ENCODE measurements around the gene MBP. TPM values are rescaled to one million over a fixed set of nuclear protein-coding genes. Genes with fewer than 3 reads are reported as not detected.

Gene MBP
- total RNA-seq, 2 experiments from 2014 or later: 47.0 to 65.7 TPM

GRCh38 chr18:77053616-77054287, 78.8 kb downstream of the MBP start:
- peak overlapping the region; percentile 69 for H3K4me3 Mint-ChIP-seq
- ChIA-PET POLR2A (interaction anchor here (0.6 to 3.3 kb wide), 5 partner anchors 10 to 49 kb away, joined by 3 to 20 read pairs (median 6); no protein-coding TSS in a partner anchor), CTCF (interaction anchor here (0.6 to 6.2 kb wide), 7 partner anchors 11 to 70 kb away, joined by 3 to 42 read pairs (median 5); no protein-coding TSS in a partner anchor)
- no peak for ATAC-seq
- H3K9me3 Mint-ChIP-seq (ENCODE audit: low read depth): no peaks in the 10 kb centered on the region
- H3K4me1 Mint-ChIP-seq: peaks cover 65% of the 10 kb centered on the region
- intact Hi-C loops (cut with DNase I, micrococcal nuclease): loop anchor here (2.0 to 5.0 kb wide), 4 partner anchors 15 to 509 kb away; no protein-coding TSS in a partner anchor
- peaks cover 13% of the 10 kb centered on the region for H3K36me3 Mint-ChIP-seq (ENCODE audit: low read depth)
- no peak for DNase-seq
- no peaks in the 10 kb centered on the region for H3K27me3 Mint-ChIP-seq
- peak overlapping the region; percentile 100 for H3K27ac Mint-ChIP-seq

GRCh38 chr18:77052983-77053309, 79.6 kb downstream of the MBP start:
- POLR2A ChIA-PET: interaction anchor here (0.6 to 3.3 kb wide), 3 partner anchors 14 to 53 kb away, joined by 4 to 20 read pairs (median 6); no protein-coding TSS in a partner anchor
- H3K27ac Mint-ChIP-seq: peak overlapping the region; percentile 69
- H3K27me3 Mint-ChIP-seq: no peaks in the 10 kb centered on the region
- no peaks in the 10 kb centered on the region for H3K9me3 Mint-ChIP-seq (ENCODE audit: low read depth)
- peaks cover 17% of the 10 kb centered on the region for H3K36me3 Mint-ChIP-seq (ENCODE audit: low read depth)
- no peak overlapping the region for H3K4me3 Mint-ChIP-seq
- intact Hi-C loops (cut with DNase I, micrococcal nuclease): loop anchor here (5.0 kb wide), 2 partner anchors 169 to 509 kb away; no protein-coding TSS in a partner anchor
- H3K4me1 Mint-ChIP-seq: peaks cover 67% of the 10 kb centered on the region
- no peak for ATAC-seq
- no peak for DNase-seq
- CTCF ChIA-PET: interaction anchor here (1.0 to 4.7 kb wide), 3 partner anchors 14 to 72 kb away, joined by 3 to 20 read pairs (median 3); no protein-coding TSS in a partner anchor

- H3K27ac Mint-ChIP-seq: peak overlapping the region; percentile 69
These were observed 80.1 kb downstream of the MBP start for GRCh38 chr18:77052297-77052982.

GRCh38 chr18:77051581-77052296, 80.8 kb downstream of the MBP start:
- ATAC-seq (no peak), DNase-seq (no peak)
- intact Hi-C loops (cut with DNase I, micrococcal nuclease): loop anchor here (5.0 kb wide), 2 partner anchors 171 to 511 kb away; no protein-coding TSS in a partner anchor
- H3K27me3 Mint-ChIP-seq: no peaks in the 10 kb centered on the region
- H3K27ac Mint-ChIP-seq: peak overlapping the region; percentile 56
- CTCF ChIA-PET: interaction anchor here (1.0 to 4.7 kb wide), 4 partner anchors 10 to 73 kb away, joined by 3 to 20 read pairs (median 10); no protein-coding TSS in a partner anchor
- H3K36me3 Mint-ChIP-seq (ENCODE audit: low read depth): peaks cover 15% of the 10 kb centered on the region
- H3K4me1 Mint-ChIP-seq: peaks cover 62% of the 10 kb centered on the region
- POLR2A ChIA-PET: interaction anchor here (0.6 kb wide), 1 partner anchor 15 kb away, joined by 3 read pairs; no protein-coding TSS in a partner anchor
- no peaks in the 10 kb centered on the region for H3K9me3 Mint-ChIP-seq (ENCODE audit: low read depth)
- no peak overlapping the region for H3K4me3 Mint-ChIP-seq

More at GRCh38 chr18:77052297-77052982, 80.1 kb downstream of the MBP start:
- POLR2A ChIA-PET: interaction anchor here (0.6 to 3.3 kb wide), 3 partner anchors 14 to 52 kb away, joined by 3 to 20 read pairs (median 4); no protein-coding TSS in a partner anchor
- ATAC-seq (no peak), DNase-seq (no peak)
- no peaks in the 10 kb centered on the region for H3K9me3 Mint-ChIP-seq (ENCODE audit: low read depth)
- intact Hi-C loops (cut with DNase I, micrococcal nuclease): loop anchor here (5.0 kb wide), 2 partner anchors 170 to 510 kb away; no protein-coding TSS in a partner anchor
- H3K4me3 Mint-ChIP-seq: no peak overlapping the region
- peaks cover 18% of the 10 kb centered on the region for H3K36me3 Mint-ChIP-seq (ENCODE audit: low read depth)
- H3K4me1 Mint-ChIP-seq: peaks cover 67% of the 10 kb centered on the region
- no peaks in the 10 kb centered on the region for H3K27me3 Mint-ChIP-seq
- CTCF ChIA-PET: interaction anchor here (1.0 to 4.7 kb wide), 4 partner anchors 10 to 72 kb away, joined by 3 to 20 read pairs (median 10); no protein-coding TSS in a partner anchor

- no peak overlapping the region for H3K4me3 Mint-ChIP-seq
- peaks cover 22% of the 10 kb centered on the region for H3K36me3 Mint-ChIP-seq (ENCODE audit: low read depth)
- peaks cover 44% of the 10 kb centered on the region for H3K4me1 Mint-ChIP-seq
- ChIA-PET POLR2A (interaction anchor here (0.6 to 1.2 kb wide), 2 partner anchors 52 to 120 kb away, joined by 3 to 7 read pairs; no protein-coding TSS in a partner anchor), CTCF (interaction anchor here (0.7 to 3.5 kb wide), 4 partner anchors 12 to 162 kb away, joined by 3 to 16 read pairs (median 4); no protein-coding TSS in a partner anchor)
- no peak for DNase-seq
- peak; percentile 31 for ATAC-seq
- H3K27ac Mint-ChIP-seq: no peak overlapping the region
- intact Hi-C loops (cut with DNase I, micrococcal nuclease): loop anchor here (5.0 kb wide), 2 partner anchors 172 to 512 kb away; no protein-coding TSS in a partner anchor
- no peaks in the 10 kb centered on the region for H3K9me3 Mint-ChIP-seq (ENCODE audit: low read depth)
- no peaks in the 10 kb centered on the region for H3K27me3 Mint-ChIP-seq
These were observed 82.6 kb downstream of the MBP start for GRCh38 chr18:77049938-77050337.

- no peaks in the 10 kb centered on the region for H3K9me3 Mint-ChIP-seq (ENCODE audit: low read depth)
- peaks cover 32% of the 10 kb centered on the region for H3K4me1 Mint-ChIP-seq
- ChIA-PET CTCF (interaction anchor here (0.6 to 1.4 kb wide), 3 partner anchors 12 to 59 kb away, joined by 3 read pairs; no protein-coding TSS in a partner anchor), POLR2A (no interaction called here)
- no peak overlapping the region for H3K4me3 Mint-ChIP-seq
- no peak for DNase-seq
- H3K27me3 Mint-ChIP-seq: no peaks in the 10 kb centered on the region
- no peak for ATAC-seq
- H3K36me3 Mint-ChIP-seq (ENCODE audit: low read depth): peaks cover 35% of the 10 kb centered on the region
- peak overlapping the region; percentile 20 for H3K27ac Mint-ChIP-seq
- intact Hi-C loops (cut with DNase I, micrococcal nuclease): no loop called here
These were observed 84.7 kb downstream of the MBP start for GRCh38 chr18:77047803-77048419.

- Mint-ChIP-seq H3K27ac (peak overlapping the region; percentile 68), H3K9me3 (ENCODE audit: low read depth) (no peaks in the 10 kb centered on the region), H3K36me3 (ENCODE audit: low read depth) (peaks cover 41% of the 10 kb centered on the region), H3K4me1 (peaks cover 28% of the 10 kb centered on the region), H3K4me3 (no peak overlapping the region), H3K27me3 (no peaks in the 10 kb centered on the region)
- DNase-seq: no peak
- intact Hi-C loops (cut with DNase I, micrococcal nuclease): no loop called here
- POLR2A ChIA-PET: no interaction called here
- no peak for ATAC-seq
- CTCF ChIA-PET: interaction anchor here (0.7 to 1.4 kb wide), 2 partner anchors 9 to 663 kb away, joined by 3 to 4 read pairs; no protein-coding TSS in a partner anchor
These were observed 85.6 kb downstream of the MBP start for GRCh38 chr18:77046994-77047393.

- CTCF ChIA-PET: interaction anchor here (0.8 to 1.4 kb wide), 3 partner anchors 9 to 46 kb away, joined by 3 to 4 read pairs (median 3); no protein-coding TSS in a partner anchor
- Mint-ChIP-seq H3K36me3 (ENCODE audit: low read depth) (peaks cover 42% of the 10 kb centered on the region), H3K4me3 (no peak overlapping the region), H3K27me3 (no peaks in the 10 kb centered on the region), H3K9me3 (ENCODE audit: low read depth) (no peaks in the 10 kb centered on the region), H3K27ac (no peak overlapping the region), H3K4me1 (peaks cover 25% of the 10 kb centered on the region)
- ATAC-seq (no peak), DNase-seq (no peak)
- POLR2A ChIA-PET: no interaction called here
- intact Hi-C loops (cut with DNase I, micrococcal nuclease): no loop called here
These were observed 86.2 kb downstream of the MBP start for GRCh38 chr18:77046409-77046808.

- intact Hi-C loops (cut with DNase I, micrococcal nuclease): no loop called here
- ChIA-PET POLR2A (no interaction called here), CTCF (interaction anchor here (0.8 to 1.4 kb wide), 3 partner anchors 8 to 46 kb away, joined by 3 to 4 read pairs (median 3); no protein-coding TSS in a partner anchor)
- Mint-ChIP-seq H3K27me3 (no peaks in the 10 kb centered on the region), H3K4me3 (no peak overlapping the region), H3K27ac (no peak overlapping the region), H3K36me3 (ENCODE audit: low read depth) (peaks cover 44% of the 10 kb centered on the region), H3K9me3 (ENCODE audit: low read depth) (no peaks in the 10 kb centered on the region), H3K4me1 (peaks cover 23% of the 10 kb centered on the region)
- ATAC-seq (no peak), DNase-seq (no peak)
These were observed 86.9 kb downstream of the MBP start for GRCh38 chr18:77045677-77046076.

GRCh38 chr18:77044866-77045664, 87.5 kb downstream of the MBP start:
- Mint-ChIP-seq H3K4me3 (no peak overlapping the region), H3K36me3 (ENCODE audit: low read depth) (peaks cover 46% of the 10 kb centered on the region), H3K27ac (peak overlapping the region; percentile 5), H3K4me1 (peaks cover 27% of the 10 kb centered on the region), H3K9me3 (ENCODE audit: low read depth) (no peaks in the 10 kb centered on the region), H3K27me3 (no peaks in the 10 kb centered on the region)
- POLR2A ChIA-PET: no interaction called here
- ATAC-seq (no peak), DNase-seq (no peak)
- CTCF ChIA-PET: interaction anchor here (1.1 kb wide), 1 partner anchor 29 kb away, joined by 3 read pairs; no protein-coding TSS in a partner anchor
- intact Hi-C loops (cut with DNase I, micrococcal nuclease): no loop called here

All from activated CD4-positive, alpha-beta T cell treated with anti-CD3 and anti-CD28 coated beads for 36 hours (primary cell).